Measurements from ENCODE around the gene DAGLB. TPM values are rescaled to one million over a fixed set of nuclear protein-coding genes. Genes with fewer than 3 reads are reported as not detected.

DAGLB gene
- total RNA-seq, 1 experiment from 2014 or later: 9.9 TPM

Other genes starting within 250 kb of the DAGLB start
- gene CYTH3, start 175.3 kb downstream of the DAGLB start, total RNA-seq (2014; rRNA removed; shearing (Covaris generic)): 70.3 and 75.0 TPM in 2 replicates
- 19.4 and 21.0 TPM in 2 replicates for gene FAM220A, start 99.0 kb downstream of the DAGLB start, total RNA-seq (2014; rRNA removed; shearing (Covaris generic))
- 105 and 119 TPM in 2 replicates for gene RAC1, start 73.4 kb downstream of the DAGLB start, total RNA-seq (2014; rRNA removed; shearing (Covaris generic))
- gene KDELR2, start 36.2 kb upstream of the DAGLB start, total RNA-seq (2014; rRNA removed; shearing (Covaris generic)): 185 and 186 TPM in 2 replicates
- 0.03 TPM in 1 of 2 replicates, not detected in the other for gene GRID2IP, start 103.5 kb upstream of the DAGLB start, total RNA-seq (2014; rRNA removed; shearing (Covaris generic))
- 92.4 and 94.5 TPM in 2 replicates for gene ZDHHC4, start 129.5 kb upstream of the DAGLB start, total RNA-seq (2014; rRNA removed; shearing (Covaris generic))
- 18.5 and 28.2 TPM in 2 replicates for gene INTS15, start 142.1 kb upstream of the DAGLB start, total RNA-seq (2014; rRNA removed; shearing (Covaris generic))
- gene ZNF853, start 167.7 kb upstream of the DAGLB start, total RNA-seq (2014; rRNA removed; shearing (Covaris generic)): 0.16 and 0.35 TPM in 2 replicates
- 15.5 and 18.3 TPM in 2 replicates for gene ZNF316, start 189.4 kb upstream of the DAGLB start, total RNA-seq (2014; rRNA removed; shearing (Covaris generic))

Measured in SK-MEL-5 (cell line).